ENCODE measurements around the gene MMP15. TPM values are rescaled to one million over a fixed set of nuclear protein-coding genes. Genes with fewer than 3 reads are reported as not detected.
A peak's percentile ranks its signal among the peaks of the same experiment; 100 is the strongest.
"Not testable (repeated sequence)": the region's sequence is repeated elsewhere in the genome, so short reads cannot be mapped to it uniquely, and the experiment has no call there.

Gene MMP15
- polyA plus RNA-seq, 1 of the 3 experiments (the other 2 are of a cell fraction), result 3.1 TPM

DNA sequence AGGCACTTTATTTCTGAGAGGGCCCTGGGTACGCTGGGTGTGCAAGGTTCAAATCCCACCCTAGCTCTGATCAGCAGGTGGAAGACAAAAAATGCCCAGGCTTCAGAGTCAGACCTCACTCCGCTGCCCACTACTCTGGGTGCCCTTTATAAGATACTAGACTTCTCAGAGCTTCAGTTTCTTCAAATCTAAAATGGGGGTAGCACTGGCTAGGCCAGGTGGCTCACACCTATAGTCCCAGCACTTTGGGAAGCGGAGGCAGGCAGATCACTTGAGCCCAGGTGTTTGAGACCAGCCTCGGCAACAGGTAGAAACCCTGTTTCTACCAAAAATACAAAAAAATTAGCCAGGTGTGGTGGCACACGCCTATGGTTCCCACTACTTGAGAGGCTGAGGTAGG is 22.6 kb upstream of the MMP15 start:
- 0 out of 2 replicates have a peak, but pooled peaks cover 6% of the 10 kb centered on the region for H4K20me1 ChIP-seq (ENCODE audit: insufficient read depth)
- peaks cover 0 to 18% of the 10 kb centered on the region in 2 experiments; a peak in 2 of 4 replicates for H3K4me1 ChIP-seq (ENCODE audit: control insufficient read depth in 1 of 2, insufficient read depth in 2 of 2, low read depth in 1 of 2, low read length in 1 of 2)
- no peak for DNase-seq
- no peak overlapping the region for H3K4me3 ChIP-seq (ENCODE audit: low read depth in 2 of 2, low read length in 1 of 2)
- TF ChIP-seq FOXM1 (IDR thresholded peaks at IDR 0.05; ENCODE audit: low read depth) (no peak), TEAD4 (IDR thresholded peaks at IDR 0.05; ENCODE audit: borderline replicate concordance, insufficient read depth) (no peak), NFIC (IDR thresholded peaks at IDR 0.05; ENCODE audit: borderline replicate concordance) (no peak)
- no peaks in the 10 kb centered on the region for H3K9me2 ChIP-seq
- no peak overlapping the region for H3K4me2 ChIP-seq
- ChIA-PET POLR2A (interaction anchor here (1.0 kb wide), 1 partner anchor 126 kb away, joined by 4 read pairs; the partner anchor contains the start of gene CFAP20), CTCF (interaction anchor here (0.8 to 6.2 kb wide), 4 partner anchors 103 to 126 kb away, joined by 3 to 71 read pairs (median 12); partner anchors contain the start of gene CFAP20)
- WGBS (ENCODE audit: low lambda C conversion rate), result 95% methylated on average over 5 of the region's 5 CpGs
- no peak overlapping the region for H3K27ac ChIP-seq (ENCODE audit: low read depth in 2 of 2, low read length in 1 of 2)
- H3K9ac ChIP-seq, result no peak overlapping the region
- no peak overlapping the region for H2AFZ ChIP-seq (ENCODE audit: low read depth)
- H3F3A ChIP-seq (replicated peaks; ENCODE audit: insufficient read depth), result peaks cover 4% of the 10 kb centered on the region
- H3K9me3 ChIP-seq, result no peaks in the 10 kb centered on the region
- peaks cover 2 to 21% of the 10 kb centered on the region in 2 experiments for H3K36me3 ChIP-seq (replicated peaks in 1 of 2; ENCODE audit: control insufficient read depth in 1 of 2, insufficient read depth in 2 of 2, low read length in 1 of 2)
- no peaks in the 10 kb centered on the region for H3K27me3 ChIP-seq (ENCODE audit: insufficient read depth)
- peaks cover 45% of the 10 kb centered on the region for H3K79me2 ChIP-seq (ENCODE audit: insufficient read depth)

GRCh38 chr16:58004736-58005135 is 20.8 kb upstream of the MMP15 start:
- POLR2A ChIA-PET; H3K4me2 ChIP-seq; H3K27ac ChIP-seq (ENCODE audit: low read depth in 2 of 2, low read length in 1 of 2); H3K9me3 ChIP-seq; H3K9me2 ChIP-seq; H3K9ac ChIP-seq; H3K27me3 ChIP-seq (ENCODE audit: insufficient read depth); H3K4me1 ChIP-seq (ENCODE audit: control insufficient read depth in 1 of 2, insufficient read depth in 2 of 2, low read depth in 1 of 2, low read length in 1 of 2); H3K4me3 ChIP-seq (ENCODE audit: low read depth in 2 of 2, low read length in 1 of 2); H2AFZ ChIP-seq (ENCODE audit: low read depth); H3F3A ChIP-seq (replicated peaks; ENCODE audit: insufficient read depth); H4K20me1 ChIP-seq (ENCODE audit: insufficient read depth); DNase-seq: not testable (repeated sequence)
- CTCF ChIA-PET, result interaction anchor here (0.6 to 1.7 kb wide), 9 partner anchors 73 to 428 kb away, joined by 3 to 6 read pairs (median 4); no protein-coding TSS in a partner anchor
- peaks cover 43% of the 10 kb centered on the region for H3K79me2 ChIP-seq (ENCODE audit: insufficient read depth)
- peaks cover 0 to 30% of the 10 kb centered on the region in 2 experiments for H3K36me3 ChIP-seq (replicated peaks in 1 of 2; ENCODE audit: control insufficient read depth in 1 of 2, insufficient read depth in 2 of 2, low read length in 1 of 2)
- TF ChIP-seq, protein P1, sequence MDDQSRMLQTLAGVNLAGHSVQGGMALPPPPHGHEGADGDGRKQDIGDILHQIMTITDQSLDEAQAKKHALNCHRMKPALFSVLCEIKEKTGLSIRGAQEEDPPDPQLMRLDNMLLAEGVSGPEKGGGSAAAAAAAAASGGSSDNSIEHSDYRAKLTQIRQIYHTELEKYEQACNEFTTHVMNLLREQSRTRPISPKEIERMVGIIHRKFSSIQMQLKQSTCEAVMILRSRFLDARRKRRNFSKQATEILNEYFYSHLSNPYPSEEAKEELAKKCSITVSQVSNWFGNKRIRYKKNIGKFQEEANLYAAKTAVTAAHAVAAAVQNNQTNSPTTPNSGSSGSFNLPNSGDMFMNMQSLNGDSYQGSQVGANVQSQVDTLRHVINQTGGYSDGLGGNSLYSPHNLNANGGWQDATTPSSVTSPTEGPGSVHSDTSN (IDR thresholded peaks at IDR 0.05), result peak; percentile 48; the same call in 1 of the 2 replicates
- WGBS (ENCODE audit: low lambda C conversion rate), result 82% methylated on average over 12 of the region's 12 CpGs

- Histone ChIP-seq H3K27me3 (ENCODE audit: insufficient read depth) (no peaks in the 10 kb centered on the region), H3K4me3 (ENCODE audit: low read depth in 2 of 2, low read length in 1 of 2) (no peak overlapping the region), H3K4me1 (ENCODE audit: control insufficient read depth in 1 of 2, insufficient read depth in 2 of 2, low read depth in 1 of 2, low read length in 1 of 2) (peaks cover 0 to 11% of the 10 kb centered on the region in 2 experiments; a peak in 3 of 4 replicates), H3K36me3 (replicated peaks in 1 of 2; ENCODE audit: control insufficient read depth in 1 of 2, insufficient read depth in 2 of 2, low read length in 1 of 2) (peaks cover 24 to 30% of the 10 kb centered on the region in 2 experiments), H3K9ac (no peak overlapping the region), H2AFZ (ENCODE audit: low read depth) (no peak overlapping the region), H3K9me3 (no peaks in the 10 kb centered on the region), H3K79me2 (ENCODE audit: insufficient read depth) (peaks cover 39% of the 10 kb centered on the region; the same call in 1 of the 2 replicates), H3K9me2 (no peaks in the 10 kb centered on the region), H3K4me2 (no peak overlapping the region), H3K27ac (ENCODE audit: low read depth in 2 of 2, low read length in 1 of 2) (no peak overlapping the region), H4K20me1 (ENCODE audit: insufficient read depth) (no peaks in the 10 kb centered on the region), H3F3A (replicated peaks; ENCODE audit: insufficient read depth) (no peaks in the 10 kb centered on the region)
- no peak for DNase-seq
- 94% methylated on average over 11 of the region's 11 CpGs for WGBS (ENCODE audit: low lambda C conversion rate)
- CTCF ChIA-PET, result interaction anchor here (1.0 to 2.3 kb wide), 8 partner anchors 9 to 117 kb away, joined by 3 to 10 read pairs (median 5); partner anchors contain the start of gene USB1
- POLR2A ChIA-PET, result no interaction called here
- TF ChIP-seq, protein P1 (IDR thresholded peaks at IDR 0.05), result no peak
- TF ChIP-seq FOXM1 (IDR thresholded peaks at IDR 0.05; ENCODE audit: low read depth) (no peak), TAF1 (IDR thresholded peaks at IDR 0.05; ENCODE audit: borderline replicate concordance, low read depth, low read length) (no peak), GATA2 (CRISPR knock-in tag; IDR thresholded peaks at IDR 0.05) (no peak), ZBTB33 (IDR thresholded peaks at IDR 0.05; ENCODE audit: borderline replicate concordance, low read depth) (no peak), CTCF (IDR thresholded peaks at IDR 0.05) (no peak), RFX5 (IDR thresholded peaks at IDR 0.05; ENCODE audit: low read length) (no peak), FOSL2 (IDR thresholded peaks at IDR 0.05; ENCODE audit: borderline replicate concordance, low read depth) (no peak), TEAD4 (IDR thresholded peaks at IDR 0.05; ENCODE audit: borderline replicate concordance, insufficient read depth) (no peak)
- TF ChIP-seq, protein P2, sequence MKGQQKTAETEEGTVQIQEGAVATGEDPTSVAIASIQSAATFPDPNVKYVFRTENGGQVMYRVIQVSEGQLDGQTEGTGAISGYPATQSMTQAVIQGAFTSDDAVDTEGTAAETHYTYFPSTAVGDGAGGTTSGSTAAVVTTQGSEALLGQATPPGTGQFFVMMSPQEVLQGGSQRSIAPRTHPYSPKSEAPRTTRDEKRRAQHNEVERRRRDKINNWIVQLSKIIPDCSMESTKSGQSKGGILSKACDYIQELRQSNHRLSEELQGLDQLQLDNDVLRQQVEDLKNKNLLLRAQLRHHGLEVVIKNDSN (IDR thresholded peaks at IDR 0.05; ENCODE audit: borderline replicate concordance, low read depth), result no peak
Measured at GRCh38 chr16:58009856-58010416, 15.6 kb upstream of the MMP15 start.
